Measurements from ENCODE around the gene THRSP. TPM values are rescaled to one million over a fixed set of nuclear protein-coding genes. Genes with fewer than 3 reads are reported as not detected.
A peak's percentile ranks its signal among the peaks of the same experiment; 100 is the strongest.
"Not testable (repeated sequence)": the region's sequence is repeated elsewhere in the genome, so short reads cannot be mapped to it uniquely, and the experiment has no call there.

The THRSP gene
- polyA plus RNA-seq, 4 donors, result 0.22 to 0.63 (median 0.42) TPM

DNA sequence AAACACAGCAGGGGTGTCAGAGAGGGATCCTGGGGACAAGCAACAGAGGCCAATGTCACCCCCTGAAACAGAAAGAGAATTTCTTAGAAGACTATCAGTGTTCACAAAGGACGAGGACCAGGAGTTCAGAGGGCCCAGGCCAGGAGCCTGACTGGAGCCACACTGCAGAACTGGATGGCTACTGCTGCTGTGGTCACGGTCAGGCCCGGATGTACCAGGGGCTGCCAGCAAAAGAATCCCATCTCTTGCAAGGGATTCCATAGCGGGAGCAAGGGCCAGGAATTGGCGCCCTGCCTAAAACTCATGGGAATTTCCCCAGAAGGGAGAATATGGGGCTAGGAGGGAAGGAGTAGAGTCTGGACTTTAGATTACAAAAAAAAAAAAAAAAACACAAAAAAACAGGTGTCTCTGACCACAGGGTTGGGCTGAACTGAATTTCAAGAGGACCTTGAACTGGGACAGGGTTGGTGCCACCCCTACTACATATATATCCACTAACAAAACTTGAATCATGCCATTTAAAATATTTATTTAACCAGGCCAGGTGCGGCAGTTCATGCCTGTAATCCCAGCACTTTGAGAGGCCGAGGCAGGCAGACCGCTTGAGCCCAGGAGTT is 24.9 kb upstream of the THRSP start:
- DNase-seq (ENCODE audit: low read depth in 4 of 4, low spot score in 3 of 4), result no peak

DNA sequence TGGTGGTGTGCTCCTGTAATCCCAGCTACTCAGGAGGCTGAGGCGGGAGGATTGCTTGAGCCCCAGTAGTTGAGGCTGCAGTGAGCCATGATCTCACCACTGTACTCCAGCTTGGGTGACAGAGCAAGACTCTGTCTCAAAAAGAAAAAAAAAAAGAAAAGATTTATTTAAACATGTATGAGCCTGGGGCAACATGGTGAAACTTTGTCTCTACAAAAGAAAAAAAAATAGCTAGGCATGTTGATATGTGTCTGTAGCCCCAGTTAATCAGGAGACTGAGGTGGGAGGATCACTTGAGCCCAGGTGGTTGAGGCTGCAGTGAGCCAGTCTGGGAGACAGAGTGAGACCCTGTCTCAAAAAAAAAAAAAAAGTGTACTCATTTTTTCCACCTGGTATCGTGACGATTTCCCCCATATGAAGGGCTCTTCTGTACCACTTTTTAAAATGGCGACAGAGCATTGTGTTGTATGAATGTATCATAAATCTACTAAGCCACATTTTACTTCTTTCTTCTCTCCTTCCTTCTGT is 24.2 kb upstream of the THRSP start:
- no peak for DNase-seq (ENCODE audit: low read depth in 4 of 4, low spot score in 3 of 4)

DNA sequence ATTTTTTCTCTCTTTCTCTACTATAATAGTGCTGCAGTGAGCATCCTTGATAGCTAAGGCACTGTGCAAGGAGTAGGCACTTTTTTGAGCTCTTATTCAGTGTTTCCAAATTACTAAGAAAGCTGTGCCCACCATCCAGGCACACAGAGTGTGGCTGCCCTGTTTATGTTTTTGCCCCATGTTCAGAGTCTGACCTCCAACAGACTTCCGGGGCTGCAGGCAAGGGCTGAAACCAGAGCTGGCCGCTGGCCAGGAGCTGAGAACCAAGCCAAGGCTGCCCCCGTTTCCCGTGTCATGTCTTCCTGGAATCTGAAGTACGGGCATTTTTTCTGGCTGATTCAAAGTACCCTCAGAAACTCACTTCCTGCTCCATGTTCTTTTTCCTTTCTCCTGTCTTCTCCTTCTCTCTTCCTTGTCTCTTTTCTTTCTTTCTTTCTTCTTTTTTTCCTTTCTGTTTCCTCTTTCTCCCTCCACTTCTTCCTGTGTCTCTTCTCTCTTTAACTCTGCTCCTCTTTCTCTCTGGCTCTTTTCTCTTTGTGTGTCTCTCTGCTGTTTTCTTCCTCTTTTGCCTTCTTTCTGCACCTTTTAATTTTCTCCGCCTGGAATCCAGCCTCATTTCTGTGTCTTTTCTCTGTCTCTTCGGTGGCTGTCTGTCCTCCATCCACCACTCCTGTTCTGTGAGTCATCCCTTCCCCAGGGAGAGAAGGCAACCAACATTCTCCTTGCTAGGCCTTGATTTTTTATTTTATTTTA is 23.6 kb upstream of the THRSP start:
- no peak for DNase-seq (ENCODE audit: low read depth in 4 of 4, low spot score in 3 of 4)

DNA sequence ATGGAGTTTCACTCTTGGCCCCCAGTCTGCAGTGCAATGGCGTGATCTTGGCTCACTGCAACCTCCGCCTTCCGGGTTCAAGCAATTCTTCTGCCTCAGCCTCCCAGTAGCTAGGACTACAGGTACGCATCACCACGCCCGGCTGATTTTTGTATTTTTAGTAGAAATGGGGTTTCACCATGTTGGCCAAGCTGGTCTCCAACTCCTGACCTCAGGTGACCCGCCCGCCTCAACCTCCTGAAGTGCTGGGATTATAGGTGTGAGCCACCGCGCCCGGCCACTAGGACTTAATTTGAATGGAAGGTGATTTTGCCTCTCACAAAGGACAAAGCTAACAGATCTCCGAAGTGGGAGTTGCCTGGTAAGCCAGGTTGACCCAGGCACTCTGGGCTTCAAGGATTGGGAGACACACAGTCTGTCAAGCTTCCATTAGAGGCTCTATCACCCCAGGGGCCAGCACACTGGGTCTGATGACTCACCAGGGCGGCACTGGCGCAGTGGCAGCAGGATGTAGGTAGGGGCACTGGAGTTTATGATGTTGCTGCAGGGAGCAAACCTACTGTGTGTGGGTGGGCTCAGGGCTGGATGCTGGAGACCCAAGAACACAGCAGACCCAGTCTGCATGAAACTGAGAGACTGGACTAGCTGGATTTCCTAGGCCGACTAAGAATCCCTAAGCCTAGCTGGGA is 22.8 kb upstream of the THRSP start:
- no peak for DNase-seq (ENCODE audit: low read depth in 4 of 4, low spot score in 3 of 4)

DNA sequence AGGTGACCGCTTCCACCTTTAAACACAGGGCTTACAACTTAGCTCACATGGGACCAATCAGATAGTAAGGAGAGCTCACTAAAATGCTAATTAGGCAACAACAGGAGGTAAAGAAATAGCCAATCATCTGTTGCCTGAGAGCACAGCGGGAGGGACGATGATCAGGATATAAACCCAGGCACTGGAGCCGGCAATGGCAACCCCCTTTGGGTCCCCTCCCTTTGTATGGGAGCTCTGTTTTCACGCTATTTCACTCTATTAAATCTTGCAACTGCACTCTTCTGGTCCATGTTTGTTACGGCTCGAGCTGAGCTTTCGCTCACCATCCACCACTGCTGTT is 22.3 kb upstream of the THRSP start:
- not testable (repeated sequence) for DNase-seq (ENCODE audit: low read depth in 4 of 4, low spot score in 3 of 4)

DNA sequence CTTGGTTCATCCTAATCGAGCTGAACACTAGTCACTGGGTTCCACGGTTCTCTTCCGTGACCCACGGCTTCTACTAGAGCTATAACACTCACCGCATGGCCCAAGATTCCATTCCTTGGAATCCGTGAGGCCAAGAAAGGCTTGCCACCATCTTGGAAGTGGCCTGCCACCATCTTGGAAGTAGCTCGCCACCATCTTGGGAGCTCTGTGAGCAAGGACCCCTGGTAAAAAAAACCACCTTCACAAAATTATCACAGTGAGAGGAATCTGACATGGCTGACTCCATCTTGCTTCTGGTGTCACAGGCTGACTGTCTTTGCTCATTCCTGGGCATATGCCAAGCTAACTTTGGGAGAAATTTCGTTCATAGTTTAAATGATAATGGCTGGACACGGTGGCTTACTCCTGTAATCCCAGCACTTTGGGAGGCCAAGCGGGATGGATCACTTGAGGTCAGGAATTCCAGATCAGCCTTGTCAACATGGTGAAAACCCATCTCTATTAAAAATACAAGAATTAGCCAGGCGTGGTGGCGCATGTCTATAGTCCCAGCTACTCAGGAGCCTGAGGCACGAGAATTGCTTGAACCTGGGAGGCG is 21.7 kb upstream of the THRSP start:
- no peak for DNase-seq (ENCODE audit: low read depth in 4 of 4, low spot score in 3 of 4)

DNA sequence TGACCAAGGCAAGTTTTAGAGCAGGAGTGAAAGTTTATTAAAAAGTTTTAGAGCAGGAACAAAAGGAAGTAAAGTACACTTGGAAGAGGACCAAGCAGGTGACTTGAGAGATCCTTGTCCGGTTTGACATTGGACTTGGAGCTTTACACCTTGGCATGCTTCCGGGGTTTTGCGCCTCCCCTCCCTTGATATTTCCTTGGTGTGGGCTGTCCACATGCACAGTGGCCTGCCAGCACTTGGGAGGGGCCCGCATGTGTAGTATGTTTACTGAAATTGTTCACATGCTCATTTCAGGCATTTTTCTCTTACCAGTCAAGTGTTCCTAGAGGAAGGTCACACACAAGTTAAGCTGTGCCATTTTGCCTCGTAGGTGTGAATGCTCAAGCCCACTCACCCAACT is 19.0 kb upstream of the THRSP start:
- no peak for DNase-seq (ENCODE audit: low read depth in 4 of 4, low spot score in 3 of 4)

DNA sequence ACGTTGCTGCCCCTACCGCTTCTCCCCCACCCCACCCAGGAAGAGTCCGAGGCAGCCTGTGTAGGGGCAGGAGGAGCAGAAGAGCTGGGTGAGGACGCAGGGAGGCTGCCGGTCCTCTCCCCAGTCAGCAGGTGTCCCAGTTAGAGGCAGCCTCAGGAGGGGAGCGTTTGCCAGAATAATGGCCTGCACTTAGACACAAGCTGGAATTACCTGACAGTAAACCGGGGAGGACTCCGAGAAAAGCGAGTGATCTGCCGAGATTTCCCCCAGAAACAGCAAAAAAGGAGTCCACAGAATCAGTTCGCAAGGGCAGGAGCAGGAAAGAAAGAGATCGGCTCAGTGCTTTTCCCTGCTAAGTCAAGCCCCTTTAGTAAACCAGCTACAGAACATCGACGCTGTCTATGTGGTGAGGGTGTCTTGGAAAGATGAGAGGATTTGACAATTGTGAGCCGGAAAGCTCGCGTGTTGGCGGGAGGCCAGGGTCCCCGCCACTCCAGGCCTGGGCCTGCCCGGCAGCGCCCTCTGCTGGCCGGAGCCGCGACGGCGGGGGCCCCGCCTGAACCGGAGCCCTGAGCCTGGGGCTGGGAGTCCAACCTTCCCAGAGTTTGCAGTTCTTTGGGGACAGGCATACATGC is 17.7 kb upstream of the THRSP start:
- DNase-seq (ENCODE audit: low read depth in 4 of 4, low spot score in 3 of 4), result peak in 3 of 4 donors; percentile 64 to 77 (median 72)

DNA sequence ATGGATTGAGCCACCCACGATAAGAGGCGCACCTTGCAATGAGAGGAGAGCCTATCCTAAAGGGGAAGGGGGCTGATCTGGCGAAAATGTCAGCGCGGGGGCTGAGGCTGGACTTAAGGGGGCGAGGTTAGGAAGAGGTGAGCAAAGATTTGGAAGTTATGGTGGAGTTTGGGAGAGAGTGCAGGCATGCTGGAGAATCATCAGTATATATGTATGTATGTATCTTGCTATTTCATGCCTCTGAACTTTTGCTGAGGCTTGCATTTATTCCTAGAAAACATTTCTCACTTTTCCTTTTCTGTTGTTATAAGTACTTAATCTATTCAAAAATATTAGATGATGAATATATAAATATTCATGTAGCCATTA is 17.2 kb upstream of the THRSP start:
- DNase-seq (ENCODE audit: low read depth in 4 of 4, low spot score in 3 of 4), result no peak

DNA sequence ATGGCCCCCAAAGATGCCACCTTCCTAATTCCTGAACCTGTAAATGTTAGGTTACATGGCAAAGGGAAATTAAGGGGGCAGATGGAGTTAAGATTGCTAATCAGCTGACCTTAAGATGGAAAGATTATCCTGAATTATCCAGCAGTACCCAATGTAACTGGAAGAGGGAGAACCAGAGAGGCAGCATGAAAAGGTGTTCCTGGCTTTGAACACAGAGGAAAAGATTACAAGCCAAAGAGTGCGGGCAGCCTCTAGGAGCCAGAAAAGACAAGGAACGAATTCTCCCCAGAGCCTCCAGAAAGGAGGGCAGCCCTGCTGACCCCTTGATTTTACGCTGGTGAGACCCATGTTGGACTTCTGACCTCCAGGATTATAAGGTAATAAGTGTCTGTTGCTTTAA is 15.1 kb upstream of the THRSP start:
- no peak for DNase-seq (ENCODE audit: low read depth in 4 of 4, low spot score in 3 of 4)

DNA sequence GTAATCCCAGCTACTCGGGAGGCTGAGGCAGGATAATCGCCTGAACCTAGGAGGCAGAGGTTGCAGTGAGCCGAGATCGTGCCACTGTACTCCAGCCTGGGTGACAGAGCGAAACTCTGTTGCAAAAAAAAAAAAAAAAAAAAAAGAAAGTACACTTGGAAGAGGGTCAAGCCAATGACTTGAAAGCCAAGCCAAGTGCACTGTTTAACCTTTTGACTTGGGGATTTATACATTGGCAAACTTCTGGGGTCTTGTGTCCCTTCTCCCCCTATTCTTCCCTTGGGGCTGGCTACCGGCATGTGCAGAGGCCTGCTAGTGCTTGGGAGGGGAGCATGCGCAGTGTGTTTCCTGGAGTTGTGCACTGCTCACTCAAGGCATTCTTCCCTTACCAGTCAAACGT is 14.3 kb upstream of the THRSP start:
- DNase-seq (ENCODE audit: low read depth in 4 of 4, low spot score in 3 of 4), result no peak

DNA sequence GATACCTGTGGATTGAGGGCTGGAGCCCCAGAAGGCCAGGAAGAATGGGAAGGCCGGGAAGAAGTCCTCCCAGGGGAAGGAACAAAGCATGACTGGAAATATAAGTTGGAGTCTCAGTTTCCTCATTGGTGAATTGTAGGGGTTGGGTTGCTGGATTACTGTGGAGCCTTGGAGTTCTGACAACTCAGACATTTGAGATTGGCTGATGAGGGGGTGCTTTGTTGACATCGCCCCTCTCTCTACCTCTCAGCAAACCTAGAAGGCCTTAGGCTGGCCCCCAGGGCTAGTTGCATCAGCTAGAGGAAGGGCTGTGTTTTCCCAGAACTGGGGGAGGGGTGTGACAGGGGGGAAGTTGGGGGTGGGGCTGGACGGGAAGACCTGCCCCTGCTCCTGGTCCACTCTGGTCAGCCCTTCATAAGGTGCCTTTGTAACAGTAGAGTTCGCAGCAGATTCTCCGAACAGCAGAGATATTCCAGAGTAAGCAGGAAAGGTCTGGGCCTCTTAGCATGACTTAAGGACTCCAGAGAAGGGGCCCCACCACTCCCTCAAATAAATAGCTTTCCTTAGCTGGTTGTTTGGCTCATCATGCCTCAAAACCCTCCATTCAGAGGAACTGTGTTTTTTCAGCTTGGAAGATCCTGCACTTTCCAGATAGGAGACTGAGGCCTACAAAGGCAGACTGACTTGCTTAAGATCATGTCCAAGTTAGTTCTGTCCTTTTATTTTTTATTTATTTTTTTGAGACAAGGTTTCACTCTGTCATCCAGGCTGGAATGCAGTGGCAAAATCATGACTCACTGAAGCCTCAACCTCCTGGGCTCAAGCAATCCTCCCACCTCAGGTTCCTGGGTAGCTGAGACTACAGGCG is 12.5 kb upstream of the THRSP start:
- no peak for DNase-seq (ENCODE audit: low read depth in 4 of 4, low spot score in 3 of 4)

DNA sequence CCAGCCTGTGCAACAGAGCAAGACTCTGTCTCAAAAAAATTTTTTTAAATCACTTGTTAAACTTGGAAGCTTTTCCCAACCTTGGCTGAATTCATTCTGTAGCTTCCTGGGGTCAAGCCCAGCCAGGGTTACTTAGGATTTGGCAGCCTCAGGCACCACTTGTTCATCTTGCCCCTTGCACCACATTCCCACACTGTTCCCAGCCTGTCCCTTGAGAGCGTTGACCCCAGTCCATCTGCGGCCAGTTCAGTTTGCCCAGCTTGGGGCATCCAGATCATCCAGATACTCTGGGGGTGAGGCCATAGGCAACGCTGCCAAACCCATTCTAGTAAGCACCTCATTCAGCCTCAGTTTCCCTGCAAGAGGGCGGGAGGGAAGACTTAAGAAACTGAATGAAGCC is 8.7 kb upstream of the THRSP start:
- no peak for DNase-seq (ENCODE audit: low read depth in 4 of 4, low spot score in 3 of 4)

DNA sequence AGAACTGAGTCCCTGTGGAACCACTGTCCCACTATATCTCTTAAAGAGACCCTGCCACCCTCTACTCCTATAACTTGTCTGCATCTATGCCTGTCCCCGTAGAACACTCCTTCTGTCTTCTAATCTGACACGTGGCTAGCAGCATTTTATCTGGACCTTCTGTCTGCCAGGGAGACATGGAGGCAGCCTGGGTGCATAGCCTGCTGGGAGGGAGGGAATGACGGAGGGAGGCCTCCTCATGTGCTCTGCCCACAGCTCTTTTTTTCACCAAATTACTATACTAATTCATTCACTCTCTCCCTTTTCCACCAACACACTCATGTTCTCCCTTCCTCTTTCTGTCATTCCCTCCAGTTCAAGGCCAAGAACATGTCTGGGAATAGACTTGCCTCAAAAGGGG is 7.6 kb upstream of the THRSP start:
- no peak for DNase-seq (ENCODE audit: low read depth in 4 of 4, low spot score in 3 of 4)

DNA sequence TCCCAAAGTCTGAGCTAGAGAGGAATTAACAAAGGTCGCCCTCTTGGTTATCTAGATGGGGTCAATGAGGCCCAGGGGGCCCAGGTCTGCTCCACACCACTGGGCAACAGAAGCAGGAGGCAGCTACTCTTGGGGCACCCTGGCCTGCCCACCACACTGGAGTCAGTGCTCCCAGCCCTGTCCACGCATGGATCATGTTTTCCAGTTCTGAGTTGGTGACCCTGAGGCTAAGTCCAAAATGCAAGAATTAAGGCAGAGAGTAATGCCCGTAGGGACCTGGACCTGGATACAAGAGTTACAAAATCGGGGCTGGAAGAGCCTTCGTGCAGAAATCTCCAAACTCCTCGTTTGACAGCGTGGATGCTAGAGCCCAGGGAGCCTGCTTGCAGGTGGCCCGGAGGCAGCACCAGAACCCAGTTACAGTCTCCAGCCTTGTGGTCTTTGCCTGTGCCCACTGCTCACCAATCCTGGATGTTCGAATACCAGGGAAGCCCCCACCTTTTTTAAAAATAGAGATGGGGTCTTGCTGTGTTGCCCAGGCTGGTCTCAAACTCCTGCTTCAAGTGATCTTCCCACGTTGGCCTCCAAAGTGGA is 6.1 kb upstream of the THRSP start:
- DNase-seq (ENCODE audit: low read depth in 4 of 4, low spot score in 3 of 4), result no peak

DNA sequence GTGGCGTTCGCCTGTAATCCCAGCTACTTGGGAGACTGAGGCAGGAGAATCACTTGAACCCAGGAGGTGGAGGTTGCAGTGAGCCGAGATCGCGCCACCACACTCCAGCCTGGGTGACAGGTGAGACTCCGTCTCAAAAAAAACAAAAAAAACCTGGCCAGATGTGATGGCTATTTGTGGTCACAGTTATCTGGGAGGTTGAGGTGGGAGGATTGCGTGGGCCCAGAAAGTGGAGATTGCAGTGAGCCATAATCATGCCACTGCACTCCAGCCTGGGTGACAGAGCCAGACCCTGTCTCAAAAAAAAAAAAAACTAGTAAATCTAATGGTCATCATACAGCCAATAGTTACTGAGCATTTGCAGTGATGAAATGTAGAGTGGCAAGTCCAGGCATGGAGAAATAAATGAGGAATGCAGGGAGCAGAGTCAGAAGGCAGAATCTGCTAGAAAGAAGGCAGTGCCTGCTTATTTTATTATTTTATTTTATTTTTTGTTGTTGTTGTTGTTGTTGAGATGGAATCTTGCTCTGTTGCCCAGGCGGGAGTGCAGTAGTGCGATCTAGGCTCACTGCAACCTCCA is 3.8 kb upstream of the THRSP start:
- DNase-seq (ENCODE audit: low read depth in 4 of 4, low spot score in 3 of 4), result not testable (repeated sequence)

DNA sequence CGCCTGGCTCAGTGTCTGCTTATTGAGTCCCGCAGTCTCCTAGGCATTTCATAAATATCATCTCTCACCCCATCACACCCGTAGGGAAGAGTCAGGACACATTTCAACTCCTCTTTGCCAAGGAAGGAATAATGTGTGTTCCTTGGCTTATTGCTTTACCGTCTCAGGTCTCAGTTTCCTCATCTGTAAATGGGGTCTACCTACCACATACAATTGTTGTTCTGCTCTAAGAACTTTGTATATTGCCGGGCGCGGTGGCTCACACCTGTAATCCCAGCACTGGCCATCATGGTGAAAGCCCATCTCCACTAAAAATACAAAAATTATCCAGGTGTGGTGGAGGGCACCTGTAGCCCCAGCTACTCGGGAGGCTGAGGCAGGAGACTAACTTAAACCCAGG is 3.1 kb upstream of the THRSP start:
- DNase-seq (ENCODE audit: low read depth in 4 of 4, low spot score in 3 of 4), result no peak

DNA sequence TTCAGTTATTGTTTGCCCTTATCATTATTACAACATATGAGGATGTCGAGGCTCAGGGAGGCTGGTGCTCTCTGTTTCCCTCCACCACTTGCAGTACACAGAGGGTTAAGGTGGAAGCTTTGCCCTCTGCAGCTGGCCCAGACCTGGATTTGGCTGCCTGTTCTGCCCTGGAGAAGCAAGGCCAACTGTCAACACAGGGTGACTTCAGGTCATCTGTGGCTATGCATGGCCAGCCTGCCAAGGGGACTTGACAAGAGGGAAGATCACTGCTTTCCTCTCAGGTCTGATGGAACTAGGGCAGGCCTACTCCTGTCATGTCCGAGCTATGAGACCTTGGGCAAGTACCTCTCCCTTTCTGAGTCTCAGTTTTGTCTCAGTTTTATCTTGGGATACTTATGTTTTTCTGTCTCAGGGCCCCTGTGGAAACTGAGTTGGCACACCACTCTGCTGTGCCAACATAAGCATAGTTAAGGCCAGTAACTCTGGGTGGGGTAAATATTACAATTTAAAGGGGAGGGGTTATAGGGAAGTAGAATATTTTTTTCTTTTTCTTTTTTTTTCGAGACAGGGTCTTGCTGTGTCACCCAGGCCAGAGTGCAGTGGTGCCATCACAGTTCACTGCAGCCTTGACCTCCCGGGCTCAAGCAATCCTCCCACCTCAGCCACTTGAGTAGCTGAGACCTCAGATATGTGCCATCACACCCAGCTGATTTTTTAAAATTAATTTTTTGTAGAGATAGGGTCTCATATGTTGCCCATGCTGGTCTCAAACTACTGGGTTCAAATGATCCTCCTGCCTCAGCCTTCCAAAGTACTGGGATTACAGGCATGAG is 2.4 kb upstream of the THRSP start:
- DNase-seq (ENCODE audit: low read depth in 4 of 4, low spot score in 3 of 4), result no peak

Measured in right renal pelvis (tissue), 4 donors.